ENCODE measurements around the gene DPP6.

The DPP6 gene

DNA sequence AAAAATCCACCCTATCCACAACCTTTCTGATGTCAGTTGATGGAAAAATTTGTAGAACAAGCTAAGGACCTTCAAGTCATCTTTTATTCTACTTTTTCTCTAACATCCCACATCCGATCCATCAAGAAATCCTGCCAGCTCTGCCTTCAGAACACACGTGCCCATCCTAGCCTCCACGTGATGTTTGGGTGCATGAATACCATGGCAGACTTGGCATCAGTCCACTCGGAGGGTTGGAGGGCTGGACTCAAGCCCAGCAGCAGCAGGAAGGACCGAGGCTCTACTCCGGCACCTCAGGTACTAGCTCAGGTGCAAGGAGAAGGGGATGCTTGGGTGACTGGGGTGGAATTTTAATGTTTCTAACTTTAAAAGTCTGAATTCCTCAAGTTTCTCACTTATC, 428.6 kb downstream of the DPP6 start:
- DNase-seq: no peak

DNA sequence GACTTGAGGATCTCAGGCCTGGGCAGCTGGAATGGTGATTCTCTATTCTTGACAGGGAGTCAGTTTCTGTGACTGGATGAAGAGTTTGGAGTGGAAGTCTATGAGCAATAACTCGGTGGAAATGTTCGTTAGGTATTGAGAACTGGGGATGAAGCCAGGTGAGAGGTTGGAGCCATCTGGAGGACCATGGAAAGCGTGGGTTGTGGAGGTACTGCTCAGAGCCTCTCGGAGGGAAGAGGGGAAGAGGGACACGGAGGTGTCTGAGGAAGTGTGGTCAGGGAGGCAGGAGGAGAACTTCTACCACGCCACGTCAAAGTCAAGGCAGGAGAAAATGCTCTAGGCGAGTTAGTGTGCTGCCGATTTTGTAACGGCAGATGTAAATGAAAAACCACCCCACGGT, 430.7 kb downstream of the DPP6 start:
- no peak for DNase-seq

DNA sequence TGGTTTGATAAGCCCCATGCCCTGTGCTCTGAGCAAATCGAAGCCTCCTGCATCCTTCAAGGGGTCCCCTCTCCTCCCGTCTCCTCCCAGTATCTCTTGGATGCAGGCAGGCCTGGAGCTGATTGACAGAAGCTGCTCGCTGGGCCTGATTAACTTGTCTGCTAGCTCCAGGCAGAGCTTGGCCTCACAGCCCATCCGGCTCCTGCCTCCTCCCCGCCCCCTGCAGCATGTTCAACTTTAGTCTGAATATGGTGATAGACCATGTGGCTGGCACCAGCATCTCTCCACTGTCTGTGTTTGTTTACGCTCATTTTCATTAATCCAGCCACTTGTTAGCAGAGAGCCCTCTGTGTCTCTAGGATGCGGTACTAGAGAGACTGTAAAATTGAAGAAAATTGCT, 432.2 kb downstream of the DPP6 start:
- no peak for DNase-seq

DNA sequence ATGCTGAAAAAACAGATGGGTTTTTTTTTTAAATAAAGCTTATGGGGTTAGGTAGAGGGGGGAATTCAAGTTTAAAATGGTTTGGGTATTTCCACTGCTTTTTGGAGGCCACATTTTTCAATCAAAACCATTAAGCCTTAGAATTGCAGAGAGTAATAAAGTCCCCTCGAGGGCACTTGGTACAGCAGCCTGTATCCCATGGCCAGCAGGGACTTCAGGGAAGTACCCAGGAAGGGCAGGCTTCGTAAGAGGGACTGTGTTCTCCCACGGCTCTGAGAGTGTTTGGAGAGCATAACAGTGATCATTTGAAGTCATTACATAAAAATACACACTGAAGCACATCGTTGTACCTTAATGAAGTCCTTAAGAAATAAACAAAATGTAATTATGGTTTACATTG, 432.7 kb downstream of the DPP6 start:
- no peak for DNase-seq

DNA sequence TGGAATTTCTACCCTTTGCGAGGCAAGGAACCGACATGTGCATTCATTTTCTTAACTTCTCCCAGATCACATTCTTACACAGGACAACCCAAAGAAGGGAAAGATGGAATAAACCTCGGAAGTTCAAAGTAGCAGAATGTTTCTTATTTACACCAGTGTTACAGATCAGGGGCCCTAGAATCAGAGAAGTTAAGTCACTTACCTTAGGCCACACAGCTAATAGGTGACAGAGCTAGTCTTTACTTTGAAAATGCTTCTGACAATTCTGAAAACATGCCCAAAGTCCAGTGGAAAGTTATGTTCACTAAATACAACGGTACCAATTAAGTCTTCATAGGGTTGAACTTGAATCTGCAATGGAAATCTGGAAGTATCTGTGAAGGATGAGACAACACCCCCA, 437.7 kb downstream of the DPP6 start:
- DNase-seq: no peak

DNA sequence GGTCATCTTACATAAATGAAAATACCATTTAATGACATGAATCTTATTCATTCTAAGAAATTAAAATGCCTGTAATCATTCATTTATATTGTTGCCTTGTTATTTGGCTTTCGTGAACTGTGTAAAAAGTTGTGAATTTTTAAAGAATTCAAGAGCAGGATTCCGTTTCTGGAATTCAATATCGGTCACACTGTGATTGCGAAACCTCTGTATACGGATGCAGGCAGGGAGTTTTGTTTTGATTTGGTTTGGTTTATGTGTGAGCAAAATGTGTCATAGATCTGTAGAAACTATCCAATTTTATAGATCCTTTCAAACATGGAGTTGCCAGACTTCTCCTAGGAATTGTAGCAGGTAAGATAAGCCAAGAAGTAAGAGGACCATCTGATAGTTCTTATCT, 441.4 kb downstream of the DPP6 start:
- DNase-seq: no peak

DNA sequence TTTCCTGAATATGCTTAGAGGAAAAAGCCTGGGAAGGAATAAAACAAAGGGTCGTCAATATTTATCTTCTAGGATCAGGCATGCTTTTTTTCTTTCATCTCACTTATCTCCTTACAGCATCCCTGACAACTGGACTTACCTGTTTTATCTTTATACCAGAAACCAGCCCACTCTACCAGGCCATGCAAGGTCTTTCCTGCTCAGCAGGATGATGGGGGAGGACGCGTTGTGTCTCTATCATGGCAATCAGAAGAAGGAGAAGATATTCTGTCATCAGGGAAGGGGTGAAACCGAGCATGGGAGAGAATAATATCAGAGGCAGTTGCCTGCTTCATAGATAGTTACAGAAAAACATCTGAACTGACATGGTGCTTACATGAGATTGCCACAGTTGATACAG, 445.6 kb downstream of the DPP6 start:
- DNase-seq: no peak

DNA sequence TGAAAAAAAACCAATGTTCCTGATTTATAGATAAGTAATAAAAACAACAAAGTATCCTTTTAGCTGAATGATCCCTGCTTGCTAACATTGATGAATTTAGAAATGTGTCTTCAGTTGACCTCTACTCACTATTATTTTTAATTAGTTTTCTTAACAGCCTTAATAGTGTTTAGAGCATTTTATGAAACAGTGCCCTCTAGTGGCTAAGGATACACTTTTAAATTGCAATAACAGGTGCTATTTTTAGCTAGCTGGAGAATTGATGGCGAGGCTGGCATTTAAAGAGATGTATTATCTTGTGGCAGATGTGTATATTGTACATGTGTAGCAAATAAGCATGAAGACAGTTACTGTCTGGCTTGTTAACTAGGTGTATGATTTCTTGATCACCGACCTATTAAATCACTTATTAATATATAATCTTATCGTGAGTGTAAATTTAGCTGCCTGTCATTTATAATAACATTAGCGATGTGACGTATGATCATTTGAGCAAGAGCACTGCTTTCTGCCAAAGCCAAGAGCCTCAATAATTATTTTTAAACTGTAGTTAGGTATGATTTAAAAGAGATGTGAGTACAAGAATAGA, 451.9 kb downstream of the DPP6 start:
- DNase-seq: peak; percentile 4

DNA sequence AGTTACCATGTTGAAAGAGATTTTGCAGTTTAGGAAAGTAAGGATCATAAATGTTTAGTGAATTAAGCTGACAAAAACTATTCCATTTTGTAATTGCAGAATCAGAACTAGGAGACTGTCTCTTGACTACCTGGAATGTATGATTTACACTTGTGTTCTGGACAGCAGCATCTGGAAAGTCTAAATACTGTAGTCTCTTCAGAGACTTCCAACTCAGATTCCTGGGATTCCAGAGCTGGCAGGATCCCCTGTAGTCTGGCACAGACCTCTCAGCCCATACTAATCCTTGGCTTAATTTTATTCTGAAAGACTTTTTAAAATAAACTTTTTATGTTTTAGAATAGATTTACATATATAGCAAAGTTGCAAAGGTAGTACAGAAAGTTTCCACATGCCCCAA, 452.7 kb downstream of the DPP6 start:
- DNase-seq: no peak

DNA sequence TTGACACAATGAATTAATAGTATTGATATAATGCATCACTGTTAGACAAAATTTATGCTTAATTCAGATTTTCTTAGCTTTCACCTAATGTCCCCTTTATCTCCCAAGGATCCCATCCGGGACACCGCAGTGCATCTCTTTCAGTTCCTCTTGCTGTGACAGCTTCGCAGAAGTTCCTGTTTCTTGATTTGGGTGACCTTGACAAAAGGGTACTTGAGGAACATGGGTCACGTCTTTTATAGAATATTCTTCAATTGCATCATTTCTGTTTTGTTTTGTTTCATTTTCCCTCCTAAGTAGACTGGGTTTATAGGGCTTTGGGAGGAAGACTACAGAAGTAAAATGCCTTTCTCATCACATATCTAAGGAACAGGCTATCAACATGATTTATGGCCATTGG, 453.2 kb downstream of the DPP6 start:
- DNase-seq: no peak

DNA sequence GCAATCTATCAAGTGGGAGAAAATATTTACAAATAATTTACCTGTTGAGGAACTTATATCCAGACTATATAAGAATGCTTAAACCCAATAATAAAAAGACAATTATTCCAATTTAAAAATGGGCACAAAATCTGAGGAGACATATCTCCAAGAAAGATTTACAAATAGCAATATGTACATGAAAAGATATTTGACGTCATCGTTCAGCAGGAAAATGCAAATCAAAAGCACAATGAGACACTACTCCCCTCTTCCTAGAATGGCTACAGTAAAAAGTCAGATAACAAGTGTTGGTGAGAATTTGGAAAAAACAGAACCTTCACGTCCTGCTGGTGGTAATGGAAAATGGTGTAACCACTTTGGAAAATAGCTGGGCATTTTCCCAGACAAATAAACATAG, 457.0 kb downstream of the DPP6 start:
- no peak for DNase-seq

DNA sequence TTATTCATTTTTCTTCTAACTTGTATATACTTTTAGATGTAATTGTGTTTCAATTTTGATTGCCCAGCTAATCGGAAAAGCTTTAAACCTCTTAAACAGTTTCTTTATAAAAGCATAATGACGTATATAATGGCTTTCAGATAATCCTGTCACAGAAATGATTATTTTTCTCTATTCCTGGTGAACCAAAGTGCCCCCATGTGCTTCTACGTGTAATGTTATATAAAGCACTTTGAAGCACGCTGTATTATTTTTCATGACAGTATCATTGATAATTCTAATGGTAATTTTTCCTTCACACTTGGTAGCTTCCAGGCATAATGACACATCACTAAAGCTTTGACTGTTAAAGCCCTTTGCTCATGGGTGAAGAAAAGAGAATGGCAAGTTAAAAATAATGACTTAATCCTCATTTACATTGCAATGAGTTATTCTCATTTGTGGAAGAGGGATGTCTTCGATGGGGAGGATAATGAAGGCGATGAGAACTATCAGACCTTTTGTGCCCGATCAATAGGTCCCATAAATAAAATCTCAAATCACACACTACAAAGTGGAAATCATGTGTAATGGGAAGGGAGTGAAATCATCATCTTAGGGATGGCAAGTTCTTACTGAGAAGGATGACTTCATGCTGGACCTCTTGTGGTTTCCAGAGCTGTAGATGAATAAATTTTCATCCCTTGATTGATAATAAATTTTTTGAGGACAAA, 460.1 kb downstream of the DPP6 start:
- DNase-seq: no peak

DNA sequence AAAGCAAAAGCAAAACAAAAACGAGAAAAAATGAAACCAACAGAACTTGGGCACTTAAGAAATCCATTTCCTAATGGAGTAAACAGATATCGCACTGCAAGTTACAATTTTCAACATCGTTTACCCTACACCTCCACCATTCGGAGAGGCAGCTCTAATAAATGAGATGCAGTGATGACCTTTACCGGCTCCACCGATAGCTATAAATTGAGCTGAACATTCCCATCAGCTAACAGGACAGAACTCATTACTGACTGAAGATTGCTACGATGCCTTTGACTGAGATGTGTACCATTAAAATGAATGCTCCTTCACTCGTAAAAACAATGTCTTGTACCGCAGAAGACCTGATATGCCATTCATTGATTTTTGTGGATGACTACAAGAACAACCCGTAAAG, 465.6 kb downstream of the DPP6 start:
- DNase-seq: no peak

DNA sequence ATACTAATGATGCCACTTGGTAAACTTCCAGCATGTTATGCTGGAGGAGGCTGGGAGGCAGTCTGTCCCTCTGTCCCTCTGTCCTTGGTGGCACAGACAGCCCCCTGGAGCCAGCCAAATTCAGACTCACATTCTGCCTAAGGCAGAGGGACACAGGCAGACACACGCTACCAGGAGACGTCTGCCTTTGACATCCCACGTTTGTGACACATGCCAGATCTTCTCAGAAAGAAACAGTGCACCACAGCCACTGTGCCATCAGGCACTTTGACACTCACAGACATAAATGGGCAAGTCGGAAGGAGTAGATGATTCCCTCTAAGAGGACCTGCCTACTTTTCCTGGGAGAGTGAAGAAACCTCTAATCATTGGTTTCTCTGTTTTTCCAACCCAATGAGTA, 467.0 kb downstream of the DPP6 start:
- DNase-seq: no peak

DNA sequence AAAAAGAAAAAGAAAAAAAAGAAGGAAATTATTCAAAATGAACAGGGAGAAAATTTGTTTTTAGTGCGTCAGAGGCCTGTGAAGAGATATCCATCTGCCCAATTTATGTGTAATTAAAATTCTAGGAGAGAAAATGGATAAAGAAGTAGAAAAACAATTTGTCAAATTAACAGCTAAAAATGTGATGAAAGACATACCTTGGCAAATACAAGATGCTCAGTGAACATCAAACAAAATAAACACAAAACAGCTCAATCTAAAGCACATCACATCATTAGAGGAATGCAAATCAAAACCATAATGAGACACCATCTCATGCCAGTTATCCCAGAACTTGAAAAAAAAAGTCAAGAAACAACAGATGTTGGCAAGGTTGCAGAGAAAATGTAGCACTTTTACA, 477.9 kb downstream of the DPP6 start:
- DNase-seq: no peak

DNA sequence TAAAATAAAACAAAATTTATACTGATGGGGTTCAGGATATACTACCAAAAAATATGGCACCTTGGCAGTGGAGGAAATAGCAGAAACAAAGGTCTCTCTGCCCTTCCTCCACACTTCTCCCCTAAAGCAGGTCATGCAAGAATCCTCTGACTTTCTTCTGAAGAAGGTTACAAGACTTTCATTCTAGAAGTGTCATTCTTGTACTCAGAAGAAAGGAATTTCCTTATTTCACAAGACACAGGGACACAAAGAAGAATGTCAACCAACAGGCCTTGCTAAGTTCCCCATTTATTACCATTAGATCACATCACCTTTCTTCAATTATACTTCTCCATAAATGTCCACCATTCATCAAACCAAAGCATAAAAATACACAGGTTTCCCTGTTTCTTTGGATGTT, 480.6 kb downstream of the DPP6 start:
- no peak for DNase-seq

DNA sequence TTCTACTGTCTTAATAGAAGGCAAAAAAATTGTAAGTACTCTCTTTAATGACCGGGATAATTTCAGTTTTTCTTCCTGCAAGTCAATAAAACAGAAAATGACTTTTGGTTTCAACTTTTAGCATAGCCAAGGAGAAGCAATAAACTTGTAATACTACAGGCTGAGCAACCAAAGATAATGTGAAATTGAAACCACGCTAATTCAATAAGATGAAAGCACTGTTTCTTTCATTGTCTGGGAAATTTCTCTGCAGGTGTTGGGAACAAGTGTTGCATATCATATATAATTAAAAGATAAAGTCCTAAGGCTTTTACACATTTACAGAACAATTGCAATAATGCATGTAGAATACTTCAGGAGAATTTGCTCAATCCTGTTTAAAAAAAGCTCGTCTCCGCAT, 488.4 kb downstream of the DPP6 start:
- no peak for DNase-seq

DNA sequence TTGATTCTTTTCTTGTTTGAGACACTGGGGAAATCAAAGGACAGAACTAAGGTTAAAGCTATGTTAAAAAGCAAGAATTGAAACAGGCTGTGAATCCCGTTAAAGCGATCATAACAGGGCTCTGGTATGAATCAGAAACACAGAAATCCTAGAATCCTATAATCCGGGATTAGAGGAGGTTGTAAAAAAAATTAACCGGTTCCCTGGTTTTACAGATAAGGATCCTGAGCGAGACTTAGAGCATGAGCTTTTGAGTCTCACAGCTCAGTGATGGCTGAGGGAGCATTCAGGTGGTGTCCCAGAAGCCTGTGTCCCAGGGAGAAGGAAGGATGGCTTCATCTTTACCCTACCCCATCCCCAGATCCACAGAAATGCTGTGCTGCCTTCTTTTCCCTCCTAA, 489.4 kb downstream of the DPP6 start:
- no peak for DNase-seq

DNA sequence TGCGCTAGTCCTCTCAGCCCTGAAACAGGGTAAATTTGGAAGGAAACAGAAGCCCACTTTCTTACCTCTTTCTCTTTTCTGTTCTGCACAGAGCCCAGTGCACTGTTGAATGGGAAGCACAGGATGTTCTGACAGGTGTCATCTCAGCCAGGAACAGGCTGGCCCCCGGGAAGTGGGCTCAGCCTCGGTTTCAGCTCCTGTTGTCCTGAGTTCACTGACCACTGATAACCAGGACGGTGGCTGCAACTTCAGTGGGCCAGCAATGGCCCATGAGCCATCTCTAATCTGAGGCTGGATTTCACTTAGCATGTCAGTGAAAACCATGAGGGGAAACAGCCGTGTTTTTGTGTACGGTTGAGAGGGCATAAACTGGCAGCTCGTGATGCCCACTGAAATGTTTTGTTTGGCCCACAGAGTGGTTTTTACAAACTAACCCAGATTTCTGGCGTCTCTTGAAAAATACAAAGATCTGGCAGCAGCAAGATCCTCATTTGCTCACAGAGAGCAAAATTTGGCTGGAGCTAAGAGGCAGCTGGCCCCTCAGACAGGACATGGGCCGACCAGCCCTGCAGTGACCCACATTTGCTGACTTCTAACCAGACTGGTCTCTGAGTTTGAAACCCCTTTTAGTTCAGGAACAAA, 494.9 kb downstream of the DPP6 start:
- no peak for DNase-seq

DNA sequence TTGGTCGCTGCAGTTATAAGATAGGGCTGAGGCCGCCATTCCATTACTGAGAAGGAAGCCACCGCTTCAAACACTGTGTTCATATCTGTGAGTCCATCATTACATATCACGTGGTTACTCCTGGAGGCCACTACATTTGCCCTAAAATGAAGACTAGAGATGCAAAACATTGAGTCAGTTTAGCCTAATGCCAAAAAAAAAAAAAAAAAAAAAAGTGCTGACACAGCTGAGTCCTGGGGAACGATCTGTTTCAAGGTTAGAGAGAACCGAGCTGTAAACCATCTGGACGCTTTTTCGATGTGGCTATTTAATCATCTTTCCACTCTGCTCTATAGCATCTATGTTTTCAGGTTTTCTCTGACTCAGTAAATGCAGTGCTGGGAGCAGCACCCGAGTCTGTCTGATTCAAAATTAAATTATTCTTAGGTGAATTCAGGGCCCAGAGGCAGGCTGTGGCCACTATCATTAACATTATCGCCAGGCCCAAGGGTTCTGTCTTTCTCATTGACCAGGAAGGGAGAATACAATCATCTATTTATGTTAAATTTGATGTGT, 501.6 kb downstream of the DPP6 start:
- no peak for DNase-seq

DNA sequence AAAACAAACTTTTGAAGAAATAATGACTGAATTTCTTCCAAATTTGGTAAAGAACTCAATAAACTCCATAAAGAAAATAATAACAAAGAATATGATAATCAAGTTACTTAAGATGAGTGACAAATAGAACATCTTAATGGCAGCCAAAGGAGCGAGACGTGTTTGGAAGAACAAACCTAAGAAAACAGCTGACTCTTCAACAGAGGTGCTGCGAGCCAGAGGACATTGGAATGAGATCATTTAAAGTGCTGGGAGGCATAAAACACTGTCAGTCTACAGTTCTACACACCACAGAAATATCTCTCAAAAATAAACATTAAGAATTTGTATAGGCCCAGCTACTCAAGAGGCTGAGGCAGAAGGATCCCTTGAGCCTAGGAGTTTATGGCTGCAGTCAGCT, 507.3 kb downstream of the DPP6 start:
- DNase-seq: no peak

DNA sequence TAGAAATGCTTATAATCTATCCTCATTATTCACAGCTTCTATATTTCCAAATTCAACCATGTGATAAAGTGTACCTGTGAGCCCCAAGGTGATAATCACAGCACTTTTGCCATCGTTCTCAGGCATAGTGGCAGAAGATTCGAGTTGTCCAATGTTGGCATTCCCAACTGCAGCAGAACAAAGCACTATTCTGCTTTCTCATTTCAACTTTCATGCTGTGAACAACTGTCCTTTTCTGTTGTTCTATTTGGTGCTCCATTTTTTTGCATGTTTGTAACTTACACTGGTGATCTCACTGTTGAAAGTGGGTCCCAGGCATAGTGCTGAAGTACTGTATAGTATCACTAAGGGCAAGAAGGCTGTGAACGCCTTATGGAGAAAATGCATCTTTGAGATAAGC, 512.5 kb downstream of the DPP6 start:
- no peak for DNase-seq

DNA sequence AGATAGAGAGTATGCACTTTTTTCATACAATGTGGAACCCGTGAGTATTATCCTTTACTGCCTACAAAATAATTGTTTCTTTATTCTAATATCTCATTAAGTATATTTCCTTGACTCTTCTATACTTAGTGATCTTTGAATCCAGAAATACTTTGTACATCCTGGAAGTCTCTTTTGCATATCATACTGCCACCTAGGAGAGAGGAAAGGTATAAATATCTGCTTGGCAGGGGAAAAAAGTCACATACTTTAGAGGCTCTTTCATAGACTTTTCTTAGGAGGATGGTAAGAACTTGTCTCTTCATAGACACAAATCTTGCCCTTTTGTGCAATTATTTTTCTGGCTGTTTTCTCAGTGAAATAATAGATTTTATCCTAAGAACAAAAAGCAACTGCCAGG, 514.7 kb downstream of the DPP6 start:
- no peak for DNase-seq

DNA sequence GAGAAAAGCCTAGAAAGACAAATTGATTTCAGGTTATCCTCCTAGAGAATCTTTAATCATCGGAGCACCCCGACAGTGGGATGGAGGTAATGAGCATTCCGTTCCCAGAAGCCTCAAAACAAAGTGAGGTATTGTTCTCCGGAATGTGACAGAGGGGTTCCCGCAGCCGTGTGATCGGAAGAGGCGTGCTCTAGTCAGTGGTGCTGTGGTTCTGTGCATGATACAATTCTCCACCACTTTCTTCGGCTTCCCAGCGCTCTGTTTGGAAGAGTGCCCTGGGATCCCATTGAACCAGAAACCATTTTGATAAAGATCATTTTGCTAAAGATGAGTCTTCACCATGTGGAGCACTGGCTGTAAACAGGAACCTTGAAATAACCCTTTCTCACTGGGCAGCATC, 516.1 kb downstream of the DPP6 start:
- no peak for DNase-seq

DNA sequence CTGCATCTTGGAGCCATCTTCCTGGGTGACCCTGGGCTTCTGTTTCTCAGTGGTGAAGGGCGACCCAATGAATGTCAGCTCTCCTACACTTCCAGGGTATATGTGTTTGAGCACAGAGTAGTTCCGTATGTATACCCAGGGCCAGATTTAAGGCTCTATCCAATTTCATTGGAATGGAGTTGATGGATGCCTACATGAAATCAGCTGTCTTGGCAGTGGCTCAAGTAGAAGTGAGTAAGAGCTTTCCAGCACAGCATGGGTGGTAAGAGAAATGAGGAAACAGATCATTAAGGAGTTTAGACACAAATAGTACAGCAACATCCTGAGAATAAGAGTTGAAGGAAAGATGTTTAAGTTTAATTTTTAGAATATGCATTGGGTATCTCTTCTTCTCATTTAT, 517.7 kb downstream of the DPP6 start:
- DNase-seq: no peak

Data from NCI-H1048 (cell line).